ENCODE measurements around the gene USP48.

USP48 gene

GRCh38 chr1:21825393-21825792, 42.4 kb upstream of the USP48 start:
- H3K27me3 ChIP-seq (ENCODE audit: control insufficient read depth in 5 of 5, insufficient read depth in 4 of 5, low read length in 5 of 5), result no peaks in the 10 kb centered on the region
- no peak overlapping the region for H3K27ac ChIP-seq (ENCODE audit: low read depth, low read length)
- no peak overlapping the region for H3K9ac ChIP-seq (ENCODE audit: low read length in 5 of 5)
- H3K4me1 ChIP-seq (ENCODE audit: control insufficient read depth in 5 of 5, insufficient read depth in 5 of 5, low read length in 5 of 5), result peaks cover 0 to 11% (median 1%) of the 10 kb centered on the region in 5 donors
- no peaks in the 10 kb centered on the region for H3K9me3 ChIP-seq (ENCODE audit: control insufficient read depth in 5 of 5, low read length in 5 of 5)
- H3K36me3 ChIP-seq (ENCODE audit: control insufficient read depth in 5 of 5, insufficient read depth in 5 of 5, low read length in 5 of 5), result peaks cover 6 to 99% (median 96%) of the 10 kb centered on the region in 5 donors
- H3K4me3 ChIP-seq (ENCODE audit: low read depth in 1 of 5, low read length in 5 of 5), result no peak overlapping the region

DNA sequence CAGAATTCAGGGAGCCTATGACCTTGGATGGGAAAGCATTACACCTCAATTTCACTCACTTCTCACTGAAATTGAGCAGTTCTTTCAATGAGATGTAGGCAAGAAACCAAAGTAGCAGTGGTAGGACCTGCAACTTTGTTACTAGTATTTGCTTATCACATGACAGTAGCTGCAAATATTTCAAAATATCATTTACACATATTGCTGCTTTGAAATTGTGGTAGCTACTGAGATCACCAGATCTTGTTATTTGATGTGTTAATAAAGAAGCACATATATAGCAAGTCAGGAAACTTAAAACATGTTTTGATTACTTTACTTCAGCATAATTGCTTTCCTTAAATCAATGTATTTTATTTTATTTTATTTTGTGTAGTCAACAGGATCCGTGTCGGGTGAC, 42.0 kb upstream of the USP48 start:
- peaks cover 6 to 95% (median 92%) of the 10 kb centered on the region in 5 donors for H3K36me3 ChIP-seq (ENCODE audit: control insufficient read depth in 5 of 5, insufficient read depth in 5 of 5, low read length in 5 of 5)
- no peak overlapping the region for H3K27ac ChIP-seq (ENCODE audit: low read depth, low read length)
- no peak overlapping the region for H3K4me3 ChIP-seq (ENCODE audit: low read depth in 1 of 5, low read length in 5 of 5)

GRCh38 chr1:21823980-21824702, 41.2 kb upstream of the USP48 start:
- Histone ChIP-seq H3K27me3 (ENCODE audit: control insufficient read depth in 5 of 5, insufficient read depth in 4 of 5, low read length in 5 of 5) (no peaks in the 10 kb centered on the region), H3K9ac (ENCODE audit: low read length in 5 of 5) (no peak overlapping the region), H3K4me3 (ENCODE audit: low read depth in 1 of 5, low read length in 5 of 5) (no peak overlapping the region), H3K27ac (ENCODE audit: low read depth, low read length) (no peak overlapping the region), H3K9me3 (ENCODE audit: control insufficient read depth in 5 of 5, low read length in 5 of 5) (no peaks in the 10 kb centered on the region), H3K4me1 (ENCODE audit: control insufficient read depth in 5 of 5, insufficient read depth in 5 of 5, low read length in 5 of 5) (peaks cover 0 to 11% (median 1%) of the 10 kb centered on the region in 5 donors), H3K36me3 (ENCODE audit: control insufficient read depth in 5 of 5, insufficient read depth in 5 of 5, low read length in 5 of 5) (peaks cover 6 to 87% (median 84%) of the 10 kb centered on the region in 5 donors)

More for the DNA sequence above, 42.0 kb upstream of the USP48 start:
- no peaks in the 10 kb centered on the region for H3K27me3 ChIP-seq (ENCODE audit: control insufficient read depth in 5 of 5, insufficient read depth in 4 of 5, low read length in 5 of 5)
- no peak overlapping the region for H3K9ac ChIP-seq (ENCODE audit: low read length in 5 of 5)
- peaks cover 0 to 11% (median 1%) of the 10 kb centered on the region in 5 donors for H3K4me1 ChIP-seq (ENCODE audit: control insufficient read depth in 5 of 5, insufficient read depth in 5 of 5, low read length in 5 of 5)
- no peaks in the 10 kb centered on the region for H3K9me3 ChIP-seq (ENCODE audit: control insufficient read depth in 5 of 5, low read length in 5 of 5)

GRCh38 chr1:21823206-21823979, 40.4 kb upstream of the USP48 start:
- Histone ChIP-seq H3K27me3 (ENCODE audit: control insufficient read depth in 5 of 5, insufficient read depth in 4 of 5, low read length in 5 of 5) (no peaks in the 10 kb centered on the region), H3K4me1 (ENCODE audit: control insufficient read depth in 5 of 5, insufficient read depth in 5 of 5, low read length in 5 of 5) (peaks cover 0 to 13% (median 1%) of the 10 kb centered on the region in 5 donors), H3K27ac (ENCODE audit: low read depth, low read length) (no peak overlapping the region), H3K9ac (ENCODE audit: low read length in 5 of 5) (no peak overlapping the region), H3K36me3 (ENCODE audit: control insufficient read depth in 5 of 5, insufficient read depth in 5 of 5, low read length in 5 of 5) (peaks cover 6 to 80% (median 77%) of the 10 kb centered on the region in 5 donors), H3K4me3 (ENCODE audit: low read depth in 1 of 5, low read length in 5 of 5) (no peak overlapping the region), H3K9me3 (ENCODE audit: control insufficient read depth in 5 of 5, low read length in 5 of 5) (no peaks in the 10 kb centered on the region)

DNA sequence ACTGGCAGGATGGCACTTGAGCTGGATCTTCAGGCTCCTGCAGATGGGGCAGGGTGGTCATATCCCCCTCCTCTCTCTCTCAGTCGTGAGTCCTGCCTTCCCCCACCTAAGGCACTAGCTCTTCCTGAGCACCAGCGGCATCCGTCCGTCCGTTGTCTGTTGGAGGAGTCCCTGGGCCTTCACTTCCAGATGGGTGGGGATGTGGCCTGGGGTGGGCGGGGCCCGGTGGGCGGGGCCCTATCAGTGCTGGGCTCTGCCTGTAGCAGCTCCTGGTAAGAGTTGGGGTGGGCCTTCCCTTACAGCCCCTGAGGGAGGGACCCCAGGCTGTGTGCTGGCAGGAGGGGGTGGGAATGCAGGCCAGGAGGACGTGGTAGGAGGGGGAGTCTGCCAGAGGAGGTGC, 39.4 kb upstream of the USP48 start:
- Histone ChIP-seq H3K9ac (ENCODE audit: low read length in 5 of 5) (no peak overlapping the region), H3K9me3 (ENCODE audit: control insufficient read depth in 5 of 5, low read length in 5 of 5) (no peaks in the 10 kb centered on the region), H3K36me3 (ENCODE audit: control insufficient read depth in 5 of 5, insufficient read depth in 5 of 5, low read length in 5 of 5) (peaks cover 6 to 69% (median 66%) of the 10 kb centered on the region in 5 donors), H3K4me1 (ENCODE audit: control insufficient read depth in 5 of 5, insufficient read depth in 5 of 5, low read length in 5 of 5) (peaks cover 0 to 16% (median 3%) of the 10 kb centered on the region in 5 donors), H3K27ac (ENCODE audit: low read depth, low read length) (no peak overlapping the region), H3K27me3 (ENCODE audit: control insufficient read depth in 5 of 5, insufficient read depth in 4 of 5, low read length in 5 of 5) (no peaks in the 10 kb centered on the region), H3K4me3 (ENCODE audit: low read depth in 1 of 5, low read length in 5 of 5) (no peak overlapping the region)

- Histone ChIP-seq H3K4me3 (ENCODE audit: low read depth in 1 of 5, low read length in 5 of 5) (no peak overlapping the region), H3K9ac (ENCODE audit: low read length in 5 of 5) (no peak overlapping the region), H3K27me3 (ENCODE audit: control insufficient read depth in 5 of 5, insufficient read depth in 4 of 5, low read length in 5 of 5) (no peaks in the 10 kb centered on the region), H3K27ac (ENCODE audit: low read depth, low read length) (no peak overlapping the region), H3K4me1 (ENCODE audit: control insufficient read depth in 5 of 5, insufficient read depth in 5 of 5, low read length in 5 of 5) (peaks cover 0 to 17% (median 3%) of the 10 kb centered on the region in 5 donors), H3K9me3 (ENCODE audit: control insufficient read depth in 5 of 5, low read length in 5 of 5) (no peaks in the 10 kb centered on the region), H3K36me3 (ENCODE audit: control insufficient read depth in 5 of 5, insufficient read depth in 5 of 5, low read length in 5 of 5) (peaks cover 3 to 62% (median 58%) of the 10 kb centered on the region in 5 donors)
These were observed 38.6 kb upstream of the USP48 start for GRCh38 chr1:21821385-21822019.

DNA sequence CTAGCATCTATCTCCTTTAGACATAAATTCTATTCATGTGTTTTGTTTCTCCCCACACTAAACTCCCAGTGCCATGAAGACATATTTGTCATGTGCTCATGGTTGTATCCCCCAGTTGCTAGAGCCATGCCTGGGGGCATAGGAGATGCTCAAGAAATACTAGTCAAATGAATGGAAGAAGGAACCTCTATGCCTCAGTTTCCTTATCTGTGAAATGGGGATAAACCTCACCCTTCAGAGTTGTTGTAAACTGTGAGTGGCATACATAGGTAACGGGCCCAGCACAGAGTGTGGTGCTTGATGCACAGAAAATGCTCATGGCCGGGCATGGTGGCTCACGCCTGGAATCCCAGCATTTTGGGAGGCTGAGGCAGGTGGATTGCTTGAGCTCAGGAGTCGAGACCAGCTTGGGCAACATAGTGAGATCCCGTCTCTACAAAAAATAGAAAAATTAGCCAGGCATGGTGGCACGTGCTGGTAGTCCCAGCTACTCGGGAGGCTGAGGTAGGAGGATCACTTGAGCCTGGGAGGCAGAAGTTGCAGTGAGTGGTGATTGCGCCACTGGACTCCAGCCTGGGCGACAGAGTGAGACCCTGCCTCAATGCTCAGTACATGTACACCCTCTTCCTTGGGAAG, 37.8 kb upstream of the USP48 start:
- Histone ChIP-seq H3K4me3 (ENCODE audit: low read depth in 1 of 5, low read length in 5 of 5) (no peak overlapping the region), H3K9ac (ENCODE audit: low read length in 5 of 5) (no peak overlapping the region), H3K27ac (ENCODE audit: low read depth, low read length) (no peak overlapping the region), H3K36me3 (ENCODE audit: control insufficient read depth in 5 of 5, insufficient read depth in 5 of 5, low read length in 5 of 5) (peaks cover 3 to 54% (median 51%) of the 10 kb centered on the region in 5 donors), H3K27me3 (ENCODE audit: control insufficient read depth in 5 of 5, insufficient read depth in 4 of 5, low read length in 5 of 5) (no peaks in the 10 kb centered on the region), H3K4me1 (ENCODE audit: control insufficient read depth in 5 of 5, insufficient read depth in 5 of 5, low read length in 5 of 5) (peaks cover 0 to 21% (median 3%) of the 10 kb centered on the region in 5 donors), H3K9me3 (ENCODE audit: control insufficient read depth in 5 of 5, low read length in 5 of 5) (no peaks in the 10 kb centered on the region)

GRCh38 chr1:21818656-21819055, 35.7 kb upstream of the USP48 start:
- Histone ChIP-seq H3K9ac (ENCODE audit: low read length in 5 of 5) (no peak overlapping the region), H3K4me1 (ENCODE audit: control insufficient read depth in 5 of 5, insufficient read depth in 5 of 5, low read length in 5 of 5) (peaks cover 0 to 30% (median 14%) of the 10 kb centered on the region in 5 donors), H3K9me3 (ENCODE audit: control insufficient read depth in 5 of 5, low read length in 5 of 5) (no peaks in the 10 kb centered on the region), H3K36me3 (ENCODE audit: control insufficient read depth in 5 of 5, insufficient read depth in 5 of 5, low read length in 5 of 5) (peaks cover 0 to 35% (median 31%) of the 10 kb centered on the region in 5 donors), H3K27me3 (ENCODE audit: control insufficient read depth in 5 of 5, insufficient read depth in 4 of 5, low read length in 5 of 5) (no peaks in the 10 kb centered on the region), H3K4me3 (ENCODE audit: low read depth in 1 of 5, low read length in 5 of 5) (no peak overlapping the region), H3K27ac (ENCODE audit: low read depth, low read length) (no peak overlapping the region)

GRCh38 chr1:21816602-21817302, 33.8 kb upstream of the USP48 start:
- no peak overlapping the region for H3K9ac ChIP-seq (ENCODE audit: low read length in 5 of 5)
- H3K27ac ChIP-seq (ENCODE audit: low read depth, low read length), result no peak overlapping the region
- peaks cover 0 to 16% (median 14%) of the 10 kb centered on the region in 5 donors for H3K36me3 ChIP-seq (ENCODE audit: control insufficient read depth in 5 of 5, insufficient read depth in 5 of 5, low read length in 5 of 5)
- no peaks in the 10 kb centered on the region for H3K27me3 ChIP-seq (ENCODE audit: control insufficient read depth in 5 of 5, insufficient read depth in 4 of 5, low read length in 5 of 5)
- H3K4me1 ChIP-seq (ENCODE audit: control insufficient read depth in 5 of 5, insufficient read depth in 5 of 5, low read length in 5 of 5), result peaks cover 2 to 36% (median 24%) of the 10 kb centered on the region in 5 donors
- no peaks in the 10 kb centered on the region for H3K9me3 ChIP-seq (ENCODE audit: control insufficient read depth in 5 of 5, low read length in 5 of 5)
- no peak overlapping the region for H3K4me3 ChIP-seq (ENCODE audit: low read depth in 1 of 5, low read length in 5 of 5)
